H1 (cell line): ENCODE results near the gene COL27A1.

Experiments
- CHD2 ChIP-seq: IDR thresholded peaks from 2 replicates; pipeline ENCODE4 v1.6.1; 2012; ENCODE audit warnings: low read length, improper control_type of control experiment
- MAFK ChIP-seq: IDR thresholded peaks from 2 replicates; pipeline ENCODE4 v1.6.1; 2012; ENCODE audit warnings: low read depth, mild to moderate bottlenecking, improper control_type of control experiment, low read length
- RFX5 ChIP-seq: IDR thresholded peaks from 2 replicates; pipeline ENCODE4 v1.6.1; 2011; ENCODE audit warnings: low read depth, low read length, improper control_type of control experiment, borderline replicate concordance
- SP1 ChIP-seq: IDR thresholded peaks from 2 replicates; pipeline ENCODE4 v1.6.1; 2011; ENCODE audit warnings: low read depth, low read length
- SUZ12 ChIP-seq: fragments of 200-600 bp; sonication (generic); IDR thresholded peaks from 2 replicates; pipeline ENCODE4 v1.6.1; 2012; ENCODE audit warnings: mild to moderate bottlenecking, inconsistent platforms, low read length, moderate library complexity, mixed read lengths
- ZNF274 ChIP-seq: IDR thresholded peaks from 2 replicates; pipeline ENCODE4 v1.7.0; 2012; ENCODE audit warnings: low read length, borderline replicate concordance; ENCODE audit errors: extremely low read depth
- TF ChIP-seq, protein P1 (sequence below), 3 experiments: IDR thresholded peaks; 1 replicate in 2 of 3; 2 replicates in 1 of 3; pipeline versions ENCODE4 v1.5.1 to v1.6.1; 2011; ENCODE audit warnings: low read length in 3 of 3, mild to moderate bottlenecking in 3 of 3, inconsistent platforms in 2 of 3, low read depth in 1 of 3, moderate library complexity in 1 of 3; ENCODE audit not compliant: insufficient read depth in 1 of 3; ENCODE audit errors: control extremely low read depth in 1 of 3
- TF ChIP-seq, protein P2 (sequence below): IDR thresholded peaks from 2 replicates; pipeline ENCODE4 v1.6.1; 2012; ENCODE audit warnings: inconsistent platforms
- TF ChIP-seq, protein P3 (sequence below): IDR thresholded peaks from 2 replicates; pipeline ENCODE4 v1.6.1; 2012; ENCODE audit warnings: low read length, inconsistent platforms
- TF ChIP-seq, protein P4 (sequence below): IDR thresholded peaks from 2 replicates; pipeline ENCODE4 v1.6.1; 2011; ENCODE audit warnings: low read length, improper control_type of control experiment

DNA sequence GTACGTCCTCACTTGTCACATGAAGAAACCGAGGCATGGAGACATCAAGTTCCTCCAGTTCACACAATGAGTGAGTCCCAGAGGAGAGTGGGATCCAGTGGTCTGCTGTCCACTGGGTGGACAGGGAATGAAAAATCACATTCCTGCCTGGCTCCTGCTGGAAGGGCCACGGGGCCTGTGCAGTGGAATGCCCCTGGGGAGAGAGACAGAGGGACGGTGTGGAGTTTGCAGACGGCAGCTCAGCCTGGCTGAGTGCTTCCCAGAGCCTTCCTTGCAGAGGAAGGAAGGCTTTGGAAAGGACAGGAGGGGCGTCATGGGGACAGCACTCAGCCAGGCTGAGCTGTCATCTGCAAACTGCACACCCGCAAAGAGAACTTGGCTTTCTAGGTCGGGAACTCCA, 74.7 kb downstream of the COL27A1 start:
- TF ChIP-seq, protein P1, sequence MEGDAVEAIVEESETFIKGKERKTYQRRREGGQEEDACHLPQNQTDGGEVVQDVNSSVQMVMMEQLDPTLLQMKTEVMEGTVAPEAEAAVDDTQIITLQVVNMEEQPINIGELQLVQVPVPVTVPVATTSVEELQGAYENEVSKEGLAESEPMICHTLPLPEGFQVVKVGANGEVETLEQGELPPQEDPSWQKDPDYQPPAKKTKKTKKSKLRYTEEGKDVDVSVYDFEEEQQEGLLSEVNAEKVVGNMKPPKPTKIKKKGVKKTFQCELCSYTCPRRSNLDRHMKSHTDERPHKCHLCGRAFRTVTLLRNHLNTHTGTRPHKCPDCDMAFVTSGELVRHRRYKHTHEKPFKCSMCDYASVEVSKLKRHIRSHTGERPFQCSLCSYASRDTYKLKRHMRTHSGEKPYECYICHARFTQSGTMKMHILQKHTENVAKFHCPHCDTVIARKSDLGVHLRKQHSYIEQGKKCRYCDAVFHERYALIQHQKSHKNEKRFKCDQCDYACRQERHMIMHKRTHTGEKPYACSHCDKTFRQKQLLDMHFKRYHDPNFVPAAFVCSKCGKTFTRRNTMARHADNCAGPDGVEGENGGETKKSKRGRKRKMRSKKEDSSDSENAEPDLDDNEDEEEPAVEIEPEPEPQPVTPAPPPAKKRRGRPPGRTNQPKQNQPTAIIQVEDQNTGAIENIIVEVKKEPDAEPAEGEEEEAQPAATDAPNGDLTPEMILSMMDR (IDR thresholded peaks at IDR 0.05; ENCODE audit: control extremely low read depth in 1 of 3, insufficient read depth in 1 of 3, low read depth in 1 of 3, low read length in 3 of 3), result no peak
- no peak for TF ChIP-seq SP1
- TF ChIP-seq SUZ12, result no peak
- TF ChIP-seq MAFK, result no peak
- TF ChIP-seq, protein P2, sequence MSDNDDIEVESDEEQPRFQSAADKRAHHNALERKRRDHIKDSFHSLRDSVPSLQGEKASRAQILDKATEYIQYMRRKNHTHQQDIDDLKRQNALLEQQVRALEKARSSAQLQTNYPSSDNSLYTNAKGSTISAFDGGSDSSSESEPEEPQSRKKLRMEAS, result no peak
- TF ChIP-seq RFX5, result no peak
- TF ChIP-seq ZNF274, result no peak
- TF ChIP-seq, protein P3, sequence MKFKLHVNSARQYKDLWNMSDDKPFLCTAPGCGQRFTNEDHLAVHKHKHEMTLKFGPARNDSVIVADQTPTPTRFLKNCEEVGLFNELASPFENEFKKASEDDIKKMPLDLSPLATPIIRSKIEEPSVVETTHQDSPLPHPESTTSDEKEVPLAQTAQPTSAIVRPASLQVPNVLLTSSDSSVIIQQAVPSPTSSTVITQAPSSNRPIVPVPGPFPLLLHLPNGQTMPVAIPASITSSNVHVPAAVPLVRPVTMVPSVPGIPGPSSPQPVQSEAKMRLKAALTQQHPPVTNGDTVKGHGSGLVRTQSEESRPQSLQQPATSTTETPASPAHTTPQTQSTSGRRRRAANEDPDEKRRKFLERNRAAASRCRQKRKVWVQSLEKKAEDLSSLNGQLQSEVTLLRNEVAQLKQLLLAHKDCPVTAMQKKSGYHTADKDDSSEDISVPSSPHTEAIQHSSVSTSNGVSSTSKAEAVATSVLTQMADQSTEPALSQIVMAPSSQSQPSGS, result no peak
- TF ChIP-seq, protein P4, sequence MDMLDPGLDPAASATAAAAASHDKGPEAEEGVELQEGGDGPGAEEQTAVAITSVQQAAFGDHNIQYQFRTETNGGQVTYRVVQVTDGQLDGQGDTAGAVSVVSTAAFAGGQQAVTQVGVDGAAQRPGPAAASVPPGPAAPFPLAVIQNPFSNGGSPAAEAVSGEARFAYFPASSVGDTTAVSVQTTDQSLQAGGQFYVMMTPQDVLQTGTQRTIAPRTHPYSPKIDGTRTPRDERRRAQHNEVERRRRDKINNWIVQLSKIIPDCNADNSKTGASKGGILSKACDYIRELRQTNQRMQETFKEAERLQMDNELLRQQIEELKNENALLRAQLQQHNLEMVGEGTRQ, result no peak
- TF ChIP-seq CHD2, result no peak
